IMR-90 (cell line): ENCODE measurements around the gene ALPK3.

Experiments used
- BHLHE40 ChIP-seq: fragments of 150-350 bp; IDR thresholded peaks from 2 replicates; pipeline ENCODE4 v1.6.1; 2016; ENCODE audit warnings: mild to moderate bottlenecking, low read depth, low read length
- CEBPB ChIP-seq: IDR thresholded peaks from 2 replicates; pipeline ENCODE4 v1.6.1; 2012; ENCODE audit warnings: low read depth, low read length, improper control_type of control experiment
- CTCF ChIP-seq: conservative IDR thresholded peaks from 2 replicates; pipeline ENCODE4 v1.5.1; 2012; ENCODE audit warnings: mild to moderate bottlenecking, low read depth, low read length, improper control_type of control experiment
- MXI1 ChIP-seq: IDR thresholded peaks from 2 replicates; pipeline ENCODE4 v1.6.1; 2012; ENCODE audit warnings: low read depth, mild to moderate bottlenecking, low read length, moderate library complexity, borderline replicate concordance
- NFE2L2 ChIP-seq: fragments of 150-350 bp; IDR thresholded peaks from 2 replicates; pipeline ENCODE4 v1.6.1; 2016; ENCODE audit warnings: low read depth, mild to moderate bottlenecking, low read length
- POLR2A ChIP-seq: IDR thresholded peaks from 2 replicates; pipeline ENCODE4 v1.6.1; 2012; ENCODE audit warnings: mild to moderate bottlenecking, low read depth, low read length
- USF2 ChIP-seq: fragments of 150-350 bp; IDR thresholded peaks from 2 replicates; pipeline ENCODE4 v1.6.1; 2017; ENCODE audit warnings: mild to moderate bottlenecking, antibody characterized with exemption, low read length, low read depth

GRCh38 chr15:84824260-84825007 lies 7.3 kb downstream of the ALPK3 start:
- TF ChIP-seq CTCF (no peak), CEBPB (no peak), USF2 (no peak), POLR2A (no peak), BHLHE40 (no peak), NFE2L2 (no peak), MXI1 (no peak)
